GM19239 (cell line): ENCODE data around the gene METTL9.
"Not testable (repeated sequence)": the region's sequence is repeated elsewhere in the genome, so short reads cannot be mapped to it uniquely, and the experiment has no call there.

ENCODE experiments used
- DNase-seq: peaks from one replicate; pipeline ENCODE4 v3.0.0; 2011; ENCODE audit warnings: low spot score; ENCODE audit not compliant: insufficient read length
- FAIRE-seq: peaks from 2 replicates; lab custom pipeline; 2011; peaks lifted over from hg19 to GRCh38; lab: Jason Lieb, UNC

The METTL9 gene

DNA sequence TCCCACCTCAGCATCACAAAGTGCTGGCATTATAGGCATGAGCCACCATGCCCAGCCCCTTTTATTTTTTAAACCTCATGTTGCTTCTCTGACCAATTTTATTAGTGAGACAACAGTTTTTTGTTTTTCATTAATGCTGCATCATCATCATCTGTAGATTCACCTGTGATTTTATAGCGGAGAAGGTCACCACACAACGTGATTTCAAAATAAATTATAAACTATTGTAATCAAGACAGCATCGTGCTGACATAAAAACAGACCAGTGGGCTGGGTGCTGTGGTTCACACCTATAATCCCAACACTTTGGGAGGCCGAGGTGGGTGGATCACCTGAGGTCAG is 28.7 kb upstream of the METTL9 start:
- DNase-seq: no peak

DNA sequence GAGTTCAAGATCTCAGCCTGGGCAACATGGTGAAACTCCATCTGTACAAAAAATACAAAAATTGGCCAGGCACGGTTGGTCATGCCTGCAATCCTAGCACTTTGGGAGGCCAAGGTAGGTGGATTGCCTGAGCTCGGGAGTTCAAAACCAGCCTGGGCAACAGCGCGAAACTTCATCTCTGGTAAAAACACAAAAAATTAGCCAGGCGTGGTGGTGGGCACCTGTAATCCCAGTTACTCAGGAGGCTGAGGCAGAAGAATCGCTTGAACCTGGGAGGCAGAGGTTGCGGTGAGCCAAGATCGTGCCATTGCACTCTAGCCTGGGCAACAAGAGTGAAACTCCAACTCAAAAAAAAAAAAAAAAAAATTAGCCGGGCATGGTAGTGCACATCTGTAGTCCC is 25.9 kb upstream of the METTL9 start:
- FAIRE-seq, DNase-seq: not testable (repeated sequence)

More for the DNA sequence above, 28.7 kb upstream of the METTL9 start:
- no peak for FAIRE-seq

DNA sequence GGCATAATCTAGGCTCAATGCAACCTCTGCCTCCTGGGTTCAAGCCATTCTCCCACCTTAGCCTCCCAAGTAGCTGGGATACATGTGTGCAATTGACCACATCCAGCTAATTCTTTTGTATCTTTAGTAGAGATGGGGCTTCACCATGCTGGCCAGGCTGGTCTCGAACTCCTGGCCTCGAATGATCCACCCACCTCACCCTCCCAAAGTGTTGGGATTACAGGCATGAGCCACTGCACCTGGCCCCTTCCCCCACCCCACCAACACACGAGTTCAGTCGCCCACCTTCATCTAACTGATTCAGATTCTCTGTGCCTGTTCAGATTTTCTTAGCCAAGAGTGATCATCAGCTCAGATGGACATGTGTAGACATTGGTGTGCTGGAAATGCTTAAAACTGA is 25.0 kb upstream of the METTL9 start:
- DNase-seq (no peak), FAIRE-seq (no peak)

DNA sequence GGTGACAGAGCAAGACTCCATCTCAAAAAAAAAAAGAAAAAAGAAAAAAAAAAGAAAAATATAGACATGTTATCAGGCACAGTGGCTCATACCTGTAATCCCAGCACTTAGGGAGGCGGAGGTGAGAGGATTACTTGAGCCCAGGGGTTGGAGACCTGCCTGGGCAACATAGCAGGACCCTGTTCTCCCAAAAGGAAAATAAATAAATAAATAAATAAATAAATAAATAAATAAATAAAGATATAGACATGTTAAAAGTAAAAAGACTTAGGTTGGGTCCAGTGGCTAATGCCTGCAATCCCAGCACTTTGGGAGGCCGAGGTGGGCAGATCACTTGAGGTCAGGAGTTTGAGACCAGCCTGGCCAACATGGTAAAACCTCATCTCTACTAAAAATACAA is 23.1 kb upstream of the METTL9 start:
- FAIRE-seq, DNase-seq: not testable (repeated sequence)

DNA sequence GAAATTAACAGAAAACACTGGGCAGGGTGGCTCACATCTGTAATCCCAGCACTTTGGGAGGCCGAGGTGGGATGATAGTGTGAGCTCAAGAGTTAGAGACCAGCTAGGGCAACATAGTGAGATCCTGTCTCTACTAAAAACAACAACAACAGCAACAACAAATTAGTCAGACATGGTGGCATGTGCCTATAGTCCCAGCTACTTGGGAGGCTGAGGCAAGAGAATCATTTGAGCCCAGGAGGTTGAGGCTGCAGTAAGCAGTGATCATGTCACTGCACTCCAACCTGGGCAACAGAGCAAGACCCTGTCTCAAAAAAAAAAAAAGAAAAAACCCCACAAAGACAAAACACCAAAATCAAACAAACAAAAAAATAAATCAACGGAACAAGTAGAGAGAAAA is 21.9 kb upstream of the METTL9 start:
- not testable (repeated sequence) for FAIRE-seq, DNase-seq

DNA sequence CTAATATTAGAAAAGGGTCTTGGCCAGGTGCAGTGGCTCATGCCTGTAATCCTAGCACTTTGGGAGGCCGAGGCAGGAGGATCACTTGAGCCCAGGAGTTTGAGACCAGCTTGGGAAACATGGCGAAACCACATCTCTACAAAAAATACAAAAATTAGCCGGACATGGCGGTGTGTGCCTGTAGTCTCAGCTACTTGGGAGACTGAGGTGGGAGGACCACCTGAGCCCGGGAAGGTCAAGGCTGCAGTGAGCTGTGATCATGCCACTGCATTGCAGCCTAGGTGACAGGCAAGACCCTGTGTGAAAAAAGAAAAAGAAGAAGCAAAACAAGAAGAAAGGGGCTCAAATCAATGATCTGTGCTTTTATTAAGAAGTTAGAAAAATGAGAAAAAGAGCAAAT is 21.1 kb upstream of the METTL9 start:
- not testable (repeated sequence) for DNase-seq, FAIRE-seq

DNA sequence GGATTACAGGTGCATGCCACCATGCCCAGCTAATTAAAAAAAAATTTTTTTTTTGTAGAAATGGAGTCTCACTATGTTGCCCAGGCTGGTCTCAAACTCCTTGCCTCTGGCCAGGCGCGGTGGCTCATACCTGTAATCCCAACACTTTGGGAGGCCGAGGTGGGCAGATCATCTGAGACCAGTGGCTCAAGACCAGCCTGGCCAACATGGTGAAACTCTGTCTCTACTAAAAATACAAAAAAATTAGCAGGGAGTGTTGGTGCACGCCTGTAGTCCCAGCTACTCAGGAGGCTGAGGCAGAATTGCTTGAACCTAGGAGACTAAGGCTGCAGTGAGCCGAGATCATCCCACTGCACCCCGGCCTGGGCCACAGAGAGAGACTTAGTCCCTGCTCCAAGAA is 19.2 kb upstream of the METTL9 start:
- not testable (repeated sequence) for DNase-seq, FAIRE-seq

DNA sequence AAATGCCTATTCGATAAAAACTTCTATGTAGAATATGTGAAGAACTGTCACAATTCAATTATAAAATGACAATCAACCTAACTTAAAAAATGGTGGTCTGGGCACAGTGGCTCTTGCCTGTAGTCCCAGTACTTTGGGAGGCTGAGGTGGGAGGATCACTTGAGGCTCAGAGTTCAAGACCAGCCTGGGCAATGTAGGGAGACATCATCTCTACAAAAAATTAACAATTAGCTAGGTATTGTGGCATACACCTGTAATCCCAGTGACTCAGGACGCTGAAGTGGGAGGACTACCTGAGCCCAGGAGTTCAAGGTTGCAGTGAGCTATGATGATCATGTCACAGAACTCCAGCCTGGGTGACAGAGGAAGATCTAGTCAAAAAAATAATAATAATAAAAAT is 18.6 kb upstream of the METTL9 start:
- DNase-seq: no peak
- no peak for FAIRE-seq

DNA sequence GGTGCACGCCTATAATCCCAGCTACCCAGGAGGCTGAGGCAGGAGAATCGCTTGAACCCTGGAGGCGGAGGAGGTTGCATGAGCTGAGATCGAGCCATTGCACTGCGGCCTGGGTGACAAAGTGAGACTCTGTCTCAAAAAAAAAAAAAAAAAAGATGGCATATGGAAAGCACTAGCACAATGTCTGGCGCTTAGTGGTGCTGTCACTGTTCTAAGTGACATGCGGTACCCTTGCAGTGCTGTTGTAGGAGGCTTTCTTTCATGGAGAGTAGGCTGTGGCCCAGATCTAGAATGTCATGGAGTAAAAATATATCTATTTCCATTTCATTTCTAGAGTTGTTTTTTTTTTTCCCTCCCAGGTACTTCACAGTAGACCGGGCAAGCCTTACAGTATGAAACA is 14.6 kb upstream of the METTL9 start:
- DNase-seq (no peak), FAIRE-seq (no peak)

DNA sequence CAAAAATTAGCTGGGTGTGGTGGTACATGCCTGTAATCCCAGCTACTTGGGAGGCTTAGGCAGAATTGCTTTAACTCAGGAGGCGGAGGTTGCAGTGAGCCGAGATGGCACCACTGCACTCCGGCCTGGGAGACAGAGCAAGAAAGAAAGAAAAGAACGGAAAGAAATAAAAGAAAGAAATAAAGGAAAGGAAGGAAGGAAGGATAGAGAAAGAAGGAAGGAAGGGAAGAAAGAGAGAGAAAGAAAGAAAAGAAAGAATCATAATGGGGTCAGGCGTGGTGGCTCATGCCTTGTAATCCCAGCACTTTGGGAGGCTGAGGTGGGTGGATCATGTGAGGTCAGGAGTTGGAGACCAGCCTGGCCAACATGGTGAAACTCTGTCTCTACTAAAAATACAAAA is 10.8 kb upstream of the METTL9 start:
- FAIRE-seq, DNase-seq: not testable (repeated sequence)

DNA sequence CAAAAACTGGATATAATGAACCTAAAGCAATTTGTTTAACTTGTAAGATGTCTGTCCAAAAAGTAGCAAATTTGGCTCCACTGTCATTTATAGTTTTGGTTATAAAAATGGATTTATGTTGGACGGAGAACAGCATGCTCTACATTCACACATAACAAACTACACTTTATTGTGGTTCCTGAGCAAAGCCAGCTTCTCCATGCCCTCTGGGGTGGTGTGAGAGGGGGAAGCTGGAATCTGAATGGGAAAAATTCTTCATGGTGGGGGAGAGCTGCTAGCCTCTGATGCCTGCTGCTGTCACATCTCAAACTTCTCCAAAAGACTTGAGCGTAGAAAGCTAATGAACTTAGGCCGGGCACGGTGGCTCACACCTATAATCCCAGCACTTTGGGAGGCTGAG is 9.8 kb upstream of the METTL9 start:
- FAIRE-seq: no peak
- DNase-seq: no peak

DNA sequence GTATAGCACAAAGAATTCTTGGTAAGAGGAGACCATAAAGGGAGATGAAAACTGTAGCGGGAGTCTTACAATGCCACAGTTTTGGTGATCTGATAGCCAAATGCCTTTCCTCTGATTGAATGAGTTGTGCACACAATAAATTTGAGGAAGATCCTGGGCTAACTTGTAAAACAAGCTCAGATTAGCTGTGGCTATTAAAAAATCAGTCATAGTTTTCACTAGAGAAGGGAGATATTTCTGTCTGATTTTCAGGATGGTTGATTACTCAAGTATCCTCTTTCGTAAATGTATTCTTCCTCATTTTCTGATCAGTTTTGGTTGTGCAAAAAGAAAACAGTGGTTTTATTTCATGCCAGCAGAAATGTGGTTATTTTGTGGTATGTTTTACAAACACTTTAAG is 9.1 kb upstream of the METTL9 start:
- no peak for DNase-seq
- no peak for FAIRE-seq

DNA sequence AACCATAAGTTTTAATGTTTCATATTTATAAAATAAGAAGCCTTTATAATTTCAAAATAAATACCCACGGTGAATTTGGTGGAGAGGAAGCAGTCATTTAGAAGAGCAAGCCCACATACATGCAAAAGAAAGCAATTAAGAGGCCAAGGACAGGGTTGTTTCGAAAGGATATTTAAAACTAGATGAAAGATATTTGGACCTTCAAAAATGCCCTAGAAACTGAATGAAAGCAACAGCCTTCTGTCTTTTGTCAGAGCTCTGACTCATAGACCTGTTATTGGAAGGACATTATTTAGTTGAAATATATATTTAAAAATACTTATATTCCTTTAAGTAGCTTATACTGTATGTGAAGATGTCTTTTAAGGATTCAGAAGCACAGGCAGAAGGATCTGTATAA is 8.6 kb upstream of the METTL9 start:
- FAIRE-seq (no peak), DNase-seq (no peak)

DNA sequence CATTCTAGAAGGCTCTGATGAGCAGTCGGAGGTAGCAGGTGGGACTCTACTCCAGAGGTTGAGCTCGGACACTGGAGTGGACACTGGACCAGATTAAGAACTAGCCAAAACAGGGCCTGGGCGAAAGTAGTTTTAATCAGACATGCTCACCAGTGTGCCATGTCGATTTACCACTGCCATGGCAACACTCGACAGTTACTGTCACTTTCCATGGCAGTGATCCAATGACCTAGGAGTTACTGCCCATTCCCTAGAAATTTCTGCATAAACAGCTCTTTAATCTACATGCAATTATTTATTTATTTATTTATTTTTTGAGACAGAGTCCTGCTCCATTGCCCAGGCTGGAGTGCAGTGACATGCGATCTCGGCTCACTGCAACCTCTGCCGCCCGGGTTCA is 7.2 kb upstream of the METTL9 start:
- FAIRE-seq (no peak), DNase-seq (no peak)

DNA sequence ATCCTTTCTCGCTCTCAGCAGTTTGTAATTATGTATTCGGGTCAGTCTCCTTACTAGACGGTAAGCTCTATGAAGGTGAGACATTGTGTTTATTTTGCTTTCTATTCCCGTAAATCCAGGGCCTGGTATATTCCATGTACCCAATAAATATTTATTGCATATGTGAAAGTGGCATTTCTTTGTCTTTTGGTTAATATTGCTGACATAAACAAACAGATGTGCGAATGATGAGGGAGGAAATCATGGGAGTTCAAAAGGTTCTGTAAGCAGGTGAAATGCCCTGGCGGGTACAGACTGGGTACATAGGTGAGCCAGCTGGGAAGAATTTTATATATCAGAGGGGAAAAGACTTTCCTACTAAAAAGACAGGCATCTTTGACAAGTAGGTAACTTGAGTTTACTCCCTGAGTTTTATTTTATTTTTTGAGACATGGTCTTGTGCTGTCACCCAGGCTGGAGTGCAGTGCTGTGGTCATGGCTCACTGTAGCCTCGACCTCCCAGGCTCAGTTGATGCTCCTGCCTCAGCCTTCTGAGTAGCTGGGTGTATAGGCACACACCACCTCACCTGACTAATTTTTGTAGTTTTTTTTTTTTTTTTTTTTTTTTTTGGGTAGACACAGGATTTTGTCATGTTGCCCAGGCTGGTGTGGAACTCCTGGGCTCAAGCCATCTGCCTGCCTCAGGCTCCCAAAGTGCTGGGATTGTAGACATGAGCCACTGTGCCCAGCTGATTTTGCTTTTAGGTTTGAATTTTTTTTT is 5.7 kb upstream of the METTL9 start:
- FAIRE-seq (no peak), DNase-seq (no peak)

DNA sequence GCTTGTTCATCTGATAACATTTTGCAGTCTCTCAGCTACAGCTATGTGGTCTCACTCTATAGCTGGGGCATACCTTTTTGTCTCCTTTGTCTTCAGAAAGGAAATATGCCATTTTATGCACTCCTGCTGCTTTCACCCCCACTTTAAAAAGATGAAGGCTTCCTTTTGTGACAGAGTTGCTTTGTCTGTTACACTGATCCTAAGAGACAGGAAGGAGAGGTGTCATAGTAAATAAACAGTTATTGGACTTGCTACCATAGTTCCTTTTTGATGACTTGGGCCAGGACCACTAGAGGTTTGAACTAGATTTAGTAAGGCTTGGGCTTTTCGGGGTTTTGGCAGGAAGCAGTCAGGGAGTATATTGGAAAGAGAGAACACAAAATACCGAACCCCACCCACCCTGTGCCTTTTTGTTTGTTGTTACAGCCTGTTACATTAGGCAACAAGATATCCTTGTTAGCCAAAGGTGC is 1.8 kb upstream of the METTL9 start:
- FAIRE-seq (no peak), DNase-seq (no peak)

DNA sequence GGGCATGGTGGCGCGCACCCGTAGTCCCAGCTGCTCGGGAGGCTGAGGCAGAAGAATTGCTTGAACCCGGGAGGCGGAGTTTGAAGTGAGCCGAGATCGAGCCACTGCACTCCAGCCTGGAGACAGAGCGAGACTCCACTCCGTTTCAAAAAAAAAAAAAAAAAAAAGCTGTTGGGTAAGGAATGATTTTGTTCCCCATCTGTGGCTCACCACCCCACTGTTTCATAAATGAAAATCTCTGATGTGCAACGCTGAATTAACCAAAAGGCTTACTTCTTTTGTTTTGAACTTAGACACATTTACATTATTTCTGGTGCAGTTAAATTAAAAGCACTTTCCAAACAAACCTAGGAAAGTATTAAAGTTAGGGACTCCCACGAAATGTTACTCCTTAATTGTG is 1.2 kb upstream of the METTL9 start:
- no peak for DNase-seq
- no peak for FAIRE-seq

DNA sequence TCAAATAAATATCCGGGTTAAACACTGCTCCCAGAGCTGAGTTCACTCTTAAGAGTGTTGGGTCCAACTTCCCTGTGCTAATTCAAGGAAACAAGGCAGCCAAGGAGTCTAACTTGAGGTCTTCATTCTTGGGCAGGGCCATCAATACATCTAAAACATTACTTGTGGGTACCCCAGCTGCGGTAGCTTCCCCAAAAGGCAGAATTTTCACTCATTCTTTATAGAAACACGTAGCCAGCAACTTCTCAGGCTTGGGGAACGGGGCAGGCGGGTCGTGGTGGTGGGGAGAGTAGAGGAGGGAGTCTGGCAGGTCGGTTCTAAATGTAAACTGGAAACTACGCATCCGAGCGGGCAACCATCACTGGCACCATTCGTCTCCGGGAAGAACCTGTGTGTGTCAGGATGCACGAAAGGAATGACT is 666 bp upstream of the METTL9 start:
- FAIRE-seq: peak; percentile 39
- DNase-seq: no peak

DNA sequence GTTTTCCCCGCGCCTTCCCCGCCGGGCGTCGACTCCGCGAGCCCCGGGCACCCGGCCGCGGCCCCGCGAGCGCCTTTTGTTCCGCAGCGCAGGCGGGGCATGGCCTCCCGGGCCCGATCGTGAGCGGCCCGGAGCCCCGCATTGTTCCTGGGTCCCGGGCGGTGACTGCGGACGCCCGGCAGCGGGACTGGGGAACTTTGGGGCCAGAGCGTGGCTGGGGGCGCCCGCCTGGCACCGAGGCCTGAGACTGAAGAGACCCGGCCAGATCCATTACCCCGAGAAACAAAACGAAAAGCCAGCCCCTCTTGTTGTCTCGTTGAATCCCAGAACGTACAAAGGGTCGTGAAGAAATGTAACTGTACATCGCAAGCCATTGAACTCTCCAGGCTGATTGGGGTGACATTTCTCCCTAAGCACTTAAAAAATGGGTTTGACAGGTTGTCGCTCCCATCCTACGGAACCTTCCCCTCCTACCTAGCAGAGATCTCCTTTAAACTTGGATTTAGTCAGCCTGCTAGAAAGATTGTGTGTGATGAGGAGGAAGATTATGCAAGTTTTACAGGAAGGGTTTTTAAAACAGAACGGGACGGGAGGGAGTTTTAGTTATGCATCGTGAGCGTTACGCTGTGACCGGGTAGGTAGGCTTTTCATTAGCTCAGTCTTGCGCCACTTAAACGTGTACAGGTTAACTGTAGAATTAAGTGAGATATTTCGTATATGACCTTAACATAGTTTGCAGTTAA is 825 bp downstream of the METTL9 start:
- DNase-seq (peak; percentile 20), FAIRE-seq (peak; percentile 75)

DNA sequence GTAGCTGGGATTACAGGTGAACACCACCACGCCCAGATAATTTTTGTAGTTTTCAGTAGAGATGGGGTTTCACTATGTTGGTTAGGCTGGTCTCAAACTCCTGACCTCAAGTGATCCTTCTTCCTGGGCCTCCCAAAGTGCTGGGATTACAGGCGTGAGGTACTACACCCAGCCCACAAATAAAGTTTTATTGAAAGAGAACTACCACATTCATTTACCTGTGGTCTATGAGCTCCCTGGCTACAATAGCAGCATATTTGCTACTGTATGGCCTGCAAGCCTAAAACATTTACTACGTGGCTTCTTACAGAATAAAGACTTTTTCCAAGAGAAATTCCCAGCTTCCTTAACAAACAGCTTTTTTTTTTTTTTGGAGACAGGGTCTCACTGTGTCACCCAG is 3.4 kb downstream of the METTL9 start:
- FAIRE-seq (no peak), DNase-seq (no peak)

DNA sequence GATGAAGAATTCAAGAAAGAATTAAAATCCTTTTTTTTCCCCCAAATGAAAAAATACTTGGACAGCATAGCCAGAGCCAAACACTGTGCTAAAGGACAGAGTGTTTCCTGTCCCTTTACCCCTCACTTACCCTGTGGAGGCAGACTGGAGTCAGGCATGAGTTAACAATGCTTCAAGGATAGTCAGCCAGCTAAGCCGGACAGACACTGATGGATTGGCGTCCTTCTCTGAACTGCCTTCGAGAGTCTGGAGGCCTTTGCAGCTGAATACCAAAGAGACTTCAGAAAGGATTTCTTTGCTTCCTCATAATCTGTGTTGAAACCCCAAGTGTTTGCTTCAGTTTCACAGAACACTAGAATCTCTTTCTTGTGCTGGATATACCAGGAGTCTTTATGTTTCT is 4.6 kb downstream of the METTL9 start:
- FAIRE-seq: no peak

DNA sequence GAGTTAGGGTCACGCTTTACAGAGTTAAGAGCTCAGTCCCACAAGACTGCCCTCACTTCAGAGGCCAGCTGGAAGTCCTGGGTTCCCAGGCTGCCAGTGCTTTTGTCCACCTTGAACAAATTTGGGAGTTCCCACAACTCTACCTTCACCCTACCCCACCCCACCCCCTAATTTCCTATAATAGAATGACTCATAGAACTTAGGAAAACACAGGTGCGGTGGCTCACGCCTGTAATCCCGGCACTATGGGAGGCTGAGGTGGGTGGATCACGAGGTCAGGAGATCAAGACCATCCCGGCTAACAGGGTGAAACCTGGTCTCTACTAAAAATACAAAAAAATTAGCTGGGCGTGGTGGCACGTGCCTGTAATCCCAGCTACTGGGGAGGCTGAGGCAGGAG is 6.5 kb downstream of the METTL9 start:
- FAIRE-seq, DNase-seq: not testable (repeated sequence)

More for the DNA sequence above, 4.6 kb downstream of the METTL9 start:
- DNase-seq: no peak
